Activated T-helper 1 cell treated with Interleukin-2 at 50 U/mL for 16 hours (primary cell): Measurements from ENCODE around the gene R3HDM2.
"Not testable (repeated sequence)": the region's sequence is repeated elsewhere in the genome, so short reads cannot be mapped to it uniquely, and the experiment has no call there.

ENCODE experiments used
- DNase-seq: peaks from one replicate; pipeline ENCODE4 v3.0.0-alpha.2; 2020; ENCODE audit warnings: low read depth

Gene R3HDM2

GRCh38 chr12:57377103-57377840 is 53.6 kb downstream of the R3HDM2 start:
- DNase-seq = no peak

GRCh38 chr12:57372233-57372632 is 58.6 kb downstream of the R3HDM2 start:
- no peak for DNase-seq

GRCh38 chr12:57370696-57371095 is 60.1 kb downstream of the R3HDM2 start:
- DNase-seq = no peak

- DNase-seq = no peak
Measured at GRCh38 chr12:57370072-57370471, 60.8 kb downstream of the R3HDM2 start.

DNA sequence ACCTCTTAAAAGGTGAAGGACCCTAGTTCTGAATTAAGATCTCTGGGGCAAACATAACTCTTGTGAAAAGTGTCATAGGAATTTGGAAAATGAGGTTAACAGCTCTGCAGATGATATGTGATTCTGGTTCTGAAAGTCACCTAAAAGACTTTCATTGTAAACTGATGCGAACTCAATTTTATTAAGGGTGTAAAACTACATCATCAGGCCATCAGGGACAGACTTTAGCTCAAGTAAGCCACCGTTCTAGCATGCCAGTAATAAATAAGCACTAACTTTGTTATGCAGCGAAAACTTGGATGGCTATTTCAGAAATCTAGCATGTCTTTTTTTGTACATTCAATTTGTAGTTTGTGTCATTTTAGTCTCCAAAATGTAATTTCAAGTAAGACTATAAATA is 61.6 kb downstream of the R3HDM2 start:
- no peak for DNase-seq

DNA sequence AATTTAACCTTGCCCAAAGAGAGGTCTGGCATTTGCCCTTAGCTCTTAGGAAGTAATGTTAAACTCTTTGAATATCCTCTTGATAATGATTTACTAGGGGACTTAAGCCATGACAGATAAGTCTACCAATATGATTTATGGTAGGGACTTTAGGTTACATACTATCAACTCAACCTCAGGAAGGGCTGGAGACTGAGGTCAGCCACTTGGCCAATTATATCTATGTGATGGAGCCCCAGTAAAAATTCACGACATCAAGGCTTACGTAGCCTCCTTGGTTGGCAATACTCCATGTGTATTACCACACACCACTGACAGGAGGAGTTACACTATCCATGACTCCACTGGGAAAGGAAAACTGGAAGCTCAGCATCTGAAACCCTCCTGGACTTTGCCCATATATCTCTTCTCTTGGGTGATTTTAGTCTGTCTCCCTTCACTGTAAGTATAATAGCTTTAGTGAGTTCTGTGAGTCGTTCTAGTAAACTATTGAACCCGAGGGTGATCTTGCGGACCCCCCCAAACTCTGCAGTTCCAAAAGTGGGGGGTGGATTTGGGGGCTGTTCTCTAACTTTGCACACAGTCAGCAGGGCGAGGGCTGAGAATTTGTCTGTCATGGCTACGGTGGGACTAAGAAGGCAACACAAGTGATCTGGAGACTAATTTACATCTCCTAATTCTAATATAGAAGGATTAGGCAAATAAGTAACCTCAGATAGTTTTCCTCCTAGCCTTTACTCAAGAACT is 62.3 kb downstream of the R3HDM2 start:
- no peak for DNase-seq

DNA sequence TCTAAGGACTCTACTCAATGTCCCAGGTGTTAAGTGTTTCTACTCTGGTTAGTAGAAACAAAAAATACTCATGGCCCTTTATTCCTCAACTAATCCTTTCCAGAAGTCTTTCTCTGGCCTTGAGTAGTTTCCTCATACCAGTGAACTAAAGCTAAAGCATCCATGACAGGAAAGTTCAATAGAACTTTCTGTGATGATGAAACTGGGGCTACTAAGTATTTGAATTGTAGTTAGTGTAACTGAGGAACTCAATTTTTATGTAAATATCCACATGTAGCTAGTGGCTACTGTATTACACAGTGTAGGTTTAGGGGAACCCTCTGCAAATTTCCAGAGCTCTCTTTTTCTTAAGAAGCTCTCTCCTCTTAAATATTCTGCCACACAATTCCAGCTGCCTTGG is 63.7 kb downstream of the R3HDM2 start:
- no peak for DNase-seq

GRCh38 chr12:57366315-57366714 is 64.5 kb downstream of the R3HDM2 start:
- no peak for DNase-seq

DNA sequence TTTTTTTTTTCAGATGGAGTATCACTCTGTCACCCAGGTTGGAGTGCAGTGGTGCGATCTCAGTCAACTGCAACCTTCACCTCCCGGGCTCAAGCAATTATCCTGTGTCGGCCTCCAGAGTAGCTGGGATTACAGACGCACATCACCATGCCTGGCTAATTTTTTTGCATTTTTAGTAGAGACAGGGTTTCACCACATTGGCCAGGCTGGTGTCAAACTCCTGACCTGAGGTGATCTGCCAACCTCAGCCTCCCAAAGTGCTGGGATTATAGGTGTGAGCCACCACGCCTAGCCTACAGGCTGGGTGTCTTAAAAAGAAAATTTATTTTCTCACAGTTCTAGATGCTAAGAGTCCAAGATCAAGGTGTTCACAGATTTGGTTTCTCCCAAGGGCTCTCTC is 66.7 kb downstream of the R3HDM2 start:
- not testable (repeated sequence) for DNase-seq

DNA sequence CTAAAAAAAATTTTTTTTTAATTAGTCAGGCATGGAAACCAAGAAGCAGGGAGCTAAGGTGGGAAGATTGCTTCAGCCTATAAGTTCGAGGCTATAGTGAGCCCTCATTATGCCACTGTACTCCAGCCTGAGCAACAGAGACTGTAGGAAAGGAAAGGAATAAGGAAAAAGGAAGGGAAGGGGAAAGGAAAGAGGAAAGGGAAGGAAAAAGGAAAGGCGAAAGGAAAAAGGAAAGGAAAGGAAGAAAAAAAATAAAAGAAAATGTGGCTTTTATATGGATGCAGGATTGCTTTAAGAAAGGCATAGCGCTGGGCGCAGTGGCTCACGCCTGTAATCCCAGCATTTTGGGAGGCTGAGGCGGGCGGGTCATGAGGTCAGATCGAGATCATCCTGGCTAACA is 70.4 kb downstream of the R3HDM2 start:
- no peak for DNase-seq

- DNase-seq = no peak
Measured at GRCh38 chr12:57358646-57359045, 72.2 kb downstream of the R3HDM2 start.

DNA sequence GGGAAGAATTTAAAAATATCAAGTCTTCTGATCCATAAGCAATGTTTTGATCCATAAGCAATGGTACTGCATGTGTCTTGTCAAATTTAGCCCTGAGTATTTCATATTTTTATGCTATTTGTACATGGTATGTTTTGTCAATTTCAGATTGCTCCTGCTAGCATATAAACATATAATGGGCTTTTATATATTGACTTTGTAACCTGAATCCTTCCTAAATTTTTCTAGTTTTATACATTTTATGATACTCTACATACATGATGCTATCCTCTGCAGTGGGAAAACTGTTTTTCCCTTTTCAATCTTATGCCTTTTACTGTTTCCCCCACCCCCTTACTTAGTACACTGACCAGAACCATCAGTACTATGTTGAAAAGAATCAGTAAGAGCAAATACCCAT is 75.1 kb downstream of the R3HDM2 start:
- no peak for DNase-seq

DNA sequence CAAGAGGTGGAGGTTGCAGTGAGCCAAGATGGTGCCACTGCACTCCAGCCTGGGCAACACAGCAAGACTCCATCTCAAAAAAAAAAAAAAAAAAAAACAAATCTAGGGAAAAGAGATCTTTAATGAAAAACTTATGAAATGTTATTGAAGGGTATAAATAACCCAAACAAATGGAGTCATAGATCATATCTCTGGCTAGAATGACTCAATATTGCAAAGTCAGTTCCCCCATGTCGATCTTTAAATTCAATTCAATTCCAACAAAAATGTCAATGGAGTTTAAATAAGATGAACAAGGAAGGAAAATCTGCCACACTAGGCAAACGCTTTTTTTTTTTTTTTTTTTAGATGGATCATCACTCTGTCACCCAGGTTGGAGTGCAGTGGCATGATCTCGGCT is 78.7 kb downstream of the R3HDM2 start:
- DNase-seq = no peak

DNA sequence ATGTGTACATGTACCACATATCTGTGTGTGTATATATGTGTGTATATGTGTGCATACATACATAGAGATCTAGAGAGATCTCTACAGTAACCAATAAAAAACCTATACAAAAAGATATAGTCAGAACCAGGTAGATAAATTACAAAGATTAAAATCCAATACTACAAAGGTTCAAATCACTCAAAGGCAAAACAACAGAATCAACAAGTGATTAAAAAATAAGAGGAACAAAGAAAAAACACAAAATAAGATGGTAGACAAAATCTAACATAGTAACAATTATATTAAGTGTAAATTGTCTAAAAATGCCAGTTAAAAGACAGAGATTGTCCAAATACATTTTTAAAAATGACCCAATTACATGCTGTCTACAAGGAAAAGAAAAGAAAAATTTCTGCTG is 83.6 kb downstream of the R3HDM2 start:
- no peak for DNase-seq

DNA sequence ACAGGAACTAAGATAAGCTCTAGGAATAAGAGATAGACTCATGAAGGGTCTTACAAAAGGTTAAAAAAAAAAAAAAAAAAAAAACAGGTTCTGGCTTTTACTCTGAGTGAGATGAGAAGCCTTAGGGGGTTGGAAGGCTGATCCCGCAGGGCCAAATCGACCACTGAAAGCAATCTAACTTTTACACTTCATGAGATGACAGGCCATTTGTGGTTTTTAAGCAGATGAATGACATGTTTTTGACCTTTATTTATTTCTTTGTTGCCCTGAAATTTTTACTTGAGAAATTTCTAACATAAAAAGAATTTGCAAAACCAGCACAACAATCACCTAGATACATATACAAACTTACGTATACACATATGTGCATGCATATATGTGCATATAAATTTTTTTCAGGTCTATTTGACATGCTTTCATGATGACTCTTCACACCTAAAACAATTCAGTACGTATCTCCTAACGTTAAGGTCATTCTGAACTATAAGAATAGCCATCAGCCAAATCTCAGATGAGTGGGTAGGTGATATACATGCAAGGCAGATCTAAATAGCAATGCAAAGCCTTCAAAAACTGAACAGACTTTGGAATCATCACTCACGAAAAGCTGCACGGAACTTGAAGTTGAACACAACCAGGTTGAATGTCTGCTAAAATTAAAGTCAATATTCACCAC is 87.0 kb downstream of the R3HDM2 start:
- DNase-seq = no peak

DNA sequence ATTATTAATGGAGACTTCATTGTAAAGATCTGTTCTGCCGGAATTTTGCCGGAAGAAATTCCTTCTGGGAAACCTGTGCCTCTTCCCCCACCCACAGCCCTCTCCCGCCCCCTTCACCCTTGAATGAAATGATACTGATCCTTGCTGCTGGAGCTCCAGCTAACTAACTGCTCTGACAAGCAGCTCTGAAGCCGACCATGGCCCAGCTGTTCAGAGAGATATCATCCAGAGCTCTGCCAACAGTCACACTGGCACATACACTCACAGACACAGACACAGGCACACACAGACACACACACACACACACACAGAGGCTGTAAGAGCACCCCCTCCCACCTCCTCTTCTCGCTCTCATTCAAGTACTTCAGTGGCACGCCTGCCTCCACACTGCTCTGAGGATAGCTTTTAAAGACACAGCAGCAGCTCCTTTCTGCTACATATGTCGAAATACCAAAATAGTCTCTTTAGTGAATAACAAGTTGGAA is 88.6 kb downstream of the R3HDM2 start:
- DNase-seq = no peak

DNA sequence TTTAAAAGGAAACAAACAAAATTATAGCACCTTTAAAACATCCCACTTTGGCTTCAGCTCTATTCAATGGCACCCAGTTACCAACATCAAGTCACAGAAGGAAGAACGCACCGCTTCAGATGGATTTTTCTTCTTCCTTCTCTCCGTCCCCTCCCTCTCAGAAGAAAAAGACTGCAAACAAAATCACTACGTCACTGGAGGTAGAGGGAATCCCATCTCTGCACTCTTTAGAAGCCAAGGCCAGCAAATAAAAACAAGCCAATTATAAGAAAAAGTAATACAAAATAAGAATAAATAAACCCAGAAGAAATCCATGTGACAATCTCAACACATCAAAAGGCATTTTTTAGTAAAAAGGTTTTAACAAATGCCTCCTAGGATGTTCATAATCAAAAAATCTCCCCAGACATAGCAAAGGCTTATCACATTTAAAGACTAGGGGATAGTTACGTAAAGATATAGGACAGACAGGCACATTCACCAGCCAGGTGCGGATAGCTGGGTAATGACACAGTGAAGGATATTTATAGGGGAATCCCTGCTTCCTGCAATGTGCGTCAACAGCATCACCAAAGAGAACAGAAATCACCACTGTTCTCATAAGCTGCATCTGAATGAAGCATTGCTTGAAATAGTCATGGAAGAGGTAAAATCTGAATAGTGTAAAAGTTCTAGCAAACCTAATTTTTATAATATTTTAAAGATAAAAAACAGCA is 89.4 kb downstream of the R3HDM2 start:
- DNase-seq = no peak

GRCh38 chr12:57340104-57340503 is 90.7 kb downstream of the R3HDM2 start:
- DNase-seq = no peak

DNA sequence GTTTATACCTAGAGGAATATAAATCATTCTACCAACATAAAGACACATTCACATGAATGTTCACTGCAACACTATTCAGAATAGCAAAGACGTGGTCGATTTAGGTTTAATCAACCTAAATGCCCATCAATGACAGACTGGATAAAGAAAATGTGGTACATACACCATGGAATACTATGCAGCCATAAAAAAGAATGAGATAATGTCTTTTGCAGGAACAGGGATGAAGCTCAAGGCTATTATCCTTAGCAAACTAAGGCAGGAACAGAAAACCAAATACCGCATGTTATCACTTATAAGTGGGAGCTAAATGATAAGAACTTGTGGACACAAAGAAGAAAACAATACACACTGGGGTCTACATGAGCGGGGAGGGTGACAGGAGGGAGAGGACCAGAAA is 94.5 kb downstream of the R3HDM2 start:
- DNase-seq = not testable (repeated sequence)

GRCh38 chr12:57334219-57334618 is 96.6 kb downstream of the R3HDM2 start:
- DNase-seq = no peak

GRCh38 chr12:57332646-57333312 is 98.1 kb downstream of the R3HDM2 start:
- DNase-seq = no peak

GRCh38 chr12:57330992-57331391 is 99.9 kb downstream of the R3HDM2 start:
- DNase-seq = no peak
